SHP77 (cell line): ENCODE results near the gene LMNTD1.

Source experiments
- DNase-seq, 2 experiments: peaks; one replicate each; lab custom pipeline; 2025; lab: John Stamatoyannopoulos, UW

LMNTD1 gene

DNA sequence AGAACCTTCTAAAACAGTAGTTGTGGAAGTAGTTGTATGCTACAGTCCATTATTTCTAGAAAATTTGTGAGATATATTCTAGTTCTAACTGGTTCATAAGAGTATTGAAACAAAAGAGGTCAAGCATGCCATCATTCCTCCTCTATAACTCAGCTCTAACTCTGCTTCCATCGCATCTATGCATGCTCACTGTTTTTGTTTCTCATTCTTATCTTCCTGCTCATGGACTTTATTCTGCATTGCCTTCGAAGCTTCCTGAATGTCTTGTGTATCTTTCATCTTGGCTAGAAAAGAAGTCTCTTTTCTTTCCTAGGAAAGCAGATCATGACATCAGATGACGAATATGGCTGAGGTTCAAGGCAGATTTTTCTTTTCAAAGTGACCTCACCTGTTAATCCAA, 402 bp downstream of the LMNTD1 start:
- no peak for DNase-seq

DNA sequence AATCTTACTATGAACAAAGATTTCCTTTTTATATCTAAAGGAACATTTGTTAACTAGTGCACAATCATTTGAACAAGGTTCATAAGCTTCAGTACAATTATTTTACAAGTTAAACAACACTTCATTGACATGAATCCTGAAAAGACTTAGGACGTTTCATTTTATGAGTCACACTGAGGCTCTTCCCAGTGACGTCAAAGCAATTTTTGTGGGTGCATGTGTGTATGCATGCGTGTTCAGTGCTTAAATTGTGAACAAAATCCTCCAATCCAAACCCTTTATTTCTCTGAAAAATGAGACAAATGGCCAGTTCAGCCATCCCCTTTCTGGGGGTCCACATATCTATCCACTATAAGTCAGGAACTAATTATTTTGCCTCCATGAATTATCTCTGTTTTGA, 2.9 kb downstream of the LMNTD1 start:
- no peak for DNase-seq

DNA sequence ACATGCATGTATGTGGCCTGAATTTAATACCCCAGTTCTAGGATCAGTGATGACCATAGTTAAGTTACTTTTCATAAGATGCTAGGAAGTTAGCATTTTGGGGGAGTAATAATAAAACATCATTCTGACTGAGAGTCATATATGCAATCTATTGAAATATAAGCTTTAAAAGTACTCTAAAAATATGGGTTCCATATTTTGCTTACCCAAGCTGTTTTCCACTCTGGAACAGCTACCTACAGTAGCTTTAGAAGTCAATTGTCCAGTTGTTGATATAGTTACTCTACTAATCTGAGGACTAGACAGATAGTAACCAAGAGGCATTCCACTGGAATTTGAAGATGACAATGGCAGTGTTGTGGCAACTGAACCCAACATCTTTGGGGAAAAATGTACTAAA, 4.0 kb downstream of the LMNTD1 start:
- no peak for DNase-seq

DNA sequence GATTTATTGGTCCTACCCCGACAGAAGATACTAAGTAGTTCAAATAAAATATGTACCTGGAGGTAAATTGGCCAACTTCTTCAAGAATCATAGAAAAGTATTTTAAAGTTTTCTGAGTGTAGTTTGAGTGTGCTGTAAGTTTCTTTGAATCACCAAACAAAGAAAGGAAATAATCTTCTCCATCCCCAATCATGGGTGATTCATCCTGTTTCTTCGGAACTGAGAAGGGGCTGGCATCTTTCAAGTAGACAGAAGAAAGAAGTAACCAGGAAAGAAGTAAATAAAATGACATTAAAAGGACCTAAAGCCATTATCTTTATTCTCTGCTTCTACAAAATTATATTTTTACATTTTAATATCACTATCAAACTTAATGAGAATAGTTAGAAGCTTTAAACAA, 6.8 kb downstream of the LMNTD1 start:
- no peak for DNase-seq

- no peak for DNase-seq
These were observed 19.9 kb downstream of the LMNTD1 start for GRCh38 chr12:25533150-25533549.

DNA sequence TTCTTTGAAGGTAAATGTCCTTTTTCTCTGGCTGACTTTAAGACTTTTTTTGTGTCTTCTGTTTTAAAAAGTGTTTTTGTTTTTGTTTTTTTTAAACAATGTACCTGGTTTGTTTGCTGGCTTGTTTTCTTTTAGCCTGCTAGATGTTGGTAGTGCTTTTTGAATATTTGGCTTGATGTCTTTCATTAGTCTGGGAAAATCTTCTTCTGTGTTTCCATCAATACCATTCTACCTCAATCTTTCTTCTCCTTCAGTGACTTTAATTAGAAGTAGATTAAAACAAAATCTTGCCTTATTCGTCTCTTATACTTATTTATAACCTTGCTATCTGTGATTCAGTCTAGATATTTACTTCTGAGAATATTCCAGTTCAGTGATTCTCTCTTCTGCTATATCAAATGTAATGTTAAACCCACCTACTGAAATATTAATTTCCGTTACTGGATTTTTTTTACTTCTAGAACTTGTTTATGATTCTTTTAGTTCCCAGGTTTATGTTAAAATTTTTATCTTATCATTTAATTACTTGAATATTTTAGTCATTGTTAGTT, 21.5 kb downstream of the LMNTD1 start:
- DNase-seq = no peak

GRCh38 chr12:25529738-25530137, 23.3 kb downstream of the LMNTD1 start:
- no peak for DNase-seq

DNA sequence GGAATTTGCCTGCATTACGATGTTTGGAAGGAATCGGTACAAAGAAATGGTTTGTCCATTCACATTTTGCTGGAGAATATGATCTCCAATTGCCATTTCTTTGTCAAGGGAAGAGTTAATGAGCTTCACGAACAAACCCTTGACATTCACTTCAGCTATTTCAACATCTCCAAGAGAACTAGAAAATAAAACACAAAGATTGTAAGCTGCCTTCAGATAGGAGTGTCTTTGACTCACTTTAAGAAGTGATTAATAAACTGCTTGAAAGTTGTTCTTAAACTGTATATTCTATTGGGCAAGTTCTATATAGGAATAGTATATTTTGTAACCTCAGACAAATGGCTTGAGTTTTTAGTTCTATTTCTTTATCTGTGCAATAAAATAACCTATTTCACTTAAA, 26.3 kb downstream of the LMNTD1 start:
- no peak for DNase-seq

DNA sequence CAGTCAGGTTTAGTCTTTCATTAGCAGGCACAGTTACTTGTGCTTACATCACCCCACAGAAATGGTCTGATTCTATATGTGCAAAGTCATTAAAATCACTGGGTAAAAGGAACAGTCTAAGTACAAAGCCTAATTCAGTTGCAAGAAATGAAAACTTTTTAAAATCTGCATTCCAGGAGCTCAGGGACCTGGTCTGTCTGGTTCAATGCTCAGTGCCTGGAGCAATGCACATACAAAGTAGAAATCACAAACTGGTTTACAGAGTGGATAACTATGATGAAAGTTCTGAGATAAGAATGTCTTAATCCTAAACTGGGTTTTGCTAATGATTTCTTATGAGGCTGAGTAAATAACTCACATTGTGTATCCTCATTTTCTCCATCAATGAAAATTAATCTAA, 28.7 kb downstream of the LMNTD1 start:
- no peak for DNase-seq

- DNase-seq = no peak
These were observed 31.3 kb downstream of the LMNTD1 start for GRCh38 chr12:25521625-25522256.

GRCh38 chr12:25518512-25518911, 34.6 kb downstream of the LMNTD1 start:
- DNase-seq = no peak

- no peak for DNase-seq
These were observed 48.3 kb downstream of the LMNTD1 start for GRCh38 chr12:25504744-25505143.

DNA sequence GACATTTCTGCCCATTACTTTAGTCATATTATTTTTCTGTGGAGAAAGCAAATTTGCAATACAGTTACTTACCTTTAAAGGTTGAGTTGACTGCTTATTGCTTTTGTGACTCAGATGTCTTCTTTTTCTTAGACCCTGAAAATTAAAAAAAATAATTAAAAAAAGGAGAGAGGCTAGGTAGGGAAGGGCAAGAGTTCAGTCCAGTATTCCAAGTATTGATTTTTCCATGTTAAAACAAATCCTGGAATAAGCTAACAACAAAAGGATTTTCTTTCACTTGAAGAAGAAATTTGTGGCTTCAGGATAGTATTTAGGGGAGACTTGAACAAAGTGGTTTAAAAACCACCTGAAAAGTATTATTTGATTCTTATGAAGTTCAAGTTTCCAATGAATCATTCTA, 49.4 kb downstream of the LMNTD1 start:
- DNase-seq = no peak

DNA sequence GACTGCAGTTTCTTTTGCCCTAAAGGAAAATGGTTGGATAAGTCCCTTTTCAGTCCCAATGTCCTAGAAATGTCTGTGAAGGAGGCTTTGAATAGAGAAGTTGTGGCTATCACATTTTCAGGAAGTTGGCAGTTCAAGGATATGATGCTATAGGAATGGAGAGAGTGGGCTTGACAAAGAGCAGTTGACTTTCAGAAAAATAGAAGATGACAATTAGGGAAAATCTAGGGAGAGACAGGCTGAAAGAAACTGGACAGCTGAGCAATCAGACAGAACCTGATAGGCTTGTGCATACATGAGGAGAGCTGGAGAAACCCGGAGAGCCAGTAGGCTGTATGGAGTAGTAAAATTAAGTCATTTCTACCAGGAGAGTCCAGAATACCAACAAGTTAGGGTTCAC, 50.5 kb downstream of the LMNTD1 start:
- DNase-seq = no peak

- no peak for DNase-seq
These were observed 51.0 kb downstream of the LMNTD1 start for GRCh38 chr12:25502118-25502517.

- DNase-seq = no peak
These were observed 51.5 kb downstream of the LMNTD1 start for GRCh38 chr12:25501549-25501948.

DNA sequence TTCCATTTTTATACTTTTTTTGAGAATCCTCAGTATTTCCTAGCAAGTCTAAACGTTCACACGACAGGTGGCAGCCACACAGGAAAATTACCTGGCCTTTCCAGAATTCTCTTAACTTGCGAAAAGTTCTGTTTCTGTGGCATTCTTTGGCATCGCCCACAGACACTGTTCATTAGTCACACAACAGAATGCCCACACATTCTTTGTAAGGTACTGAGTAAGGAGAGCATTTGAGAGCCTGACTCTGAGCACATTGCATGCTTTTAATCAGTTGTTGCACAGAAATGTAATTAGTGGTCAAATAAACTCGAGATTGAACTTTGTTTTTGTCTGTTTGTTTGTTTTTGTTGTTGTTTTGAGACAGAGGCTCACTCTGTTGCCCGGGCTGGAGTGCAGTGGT, 52.4 kb downstream of the LMNTD1 start:
- no peak for DNase-seq

DNA sequence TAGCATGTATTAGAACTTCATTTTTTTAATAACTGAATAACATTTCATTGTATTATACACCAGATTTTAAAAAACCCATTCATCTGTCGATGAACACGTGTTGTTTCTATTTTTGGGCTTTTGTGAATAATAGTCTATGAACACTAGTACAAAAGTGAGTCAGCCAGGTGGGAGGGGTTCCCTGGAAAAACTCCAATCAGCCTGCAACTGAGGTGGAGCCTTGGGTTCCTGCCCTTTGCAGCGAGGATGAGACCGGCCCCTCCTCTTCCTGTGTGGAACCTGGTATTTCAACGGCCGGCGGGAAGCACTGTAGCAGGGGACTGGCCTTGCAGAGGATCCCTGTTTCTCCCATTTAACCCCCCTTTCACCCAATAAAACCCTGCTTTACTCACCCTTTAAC, 56.1 kb downstream of the LMNTD1 start:
- DNase-seq = peak in 1 of 2 experiments; percentile 17

DNA sequence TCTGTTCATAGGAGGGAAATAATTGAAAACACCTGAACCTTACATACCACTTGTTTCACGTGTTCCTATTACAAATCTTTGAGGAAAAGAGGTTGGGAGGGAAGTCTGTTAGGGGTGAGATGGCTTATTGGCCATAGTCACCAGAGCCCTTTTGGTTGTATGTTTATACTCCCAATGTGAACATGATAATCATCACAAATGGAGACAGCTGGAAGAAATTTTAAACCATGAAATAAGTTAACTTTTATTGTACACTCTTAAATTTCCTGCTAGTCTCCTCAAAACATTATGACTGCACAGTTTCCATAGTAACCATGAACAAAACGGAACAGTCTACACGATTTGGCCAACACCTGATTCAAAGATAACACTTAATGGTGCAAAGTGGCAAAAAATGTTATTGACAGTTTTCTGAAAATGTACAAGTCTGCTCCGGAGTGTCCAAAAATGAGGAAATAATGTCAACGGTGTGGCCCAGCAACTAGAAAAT, 56.9 kb downstream of the LMNTD1 start:
- no peak for DNase-seq

- DNase-seq = no peak
These were observed 57.6 kb downstream of the LMNTD1 start for GRCh38 chr12:25495331-25496097.

GRCh38 chr12:25494926-25495325, 58.2 kb downstream of the LMNTD1 start:
- no peak for DNase-seq

DNA sequence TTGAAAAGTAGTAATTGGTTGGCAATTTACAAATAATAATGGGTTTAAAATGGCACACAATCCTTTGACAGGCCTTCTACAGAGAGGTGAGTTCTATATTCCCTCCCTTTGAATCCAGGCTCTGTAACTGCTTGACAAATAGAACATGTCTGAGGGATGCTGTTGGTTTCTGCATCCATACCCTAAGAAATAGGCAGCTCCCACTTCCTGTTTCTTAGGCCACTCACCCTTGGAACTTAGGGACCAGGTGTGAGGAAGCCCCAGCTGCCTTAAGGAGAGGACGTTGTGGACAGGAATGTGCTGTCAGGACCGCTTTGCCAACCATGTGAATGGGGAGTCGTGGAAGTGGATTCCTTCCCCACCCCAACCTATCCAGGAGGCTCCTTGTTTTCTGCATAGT, 59.4 kb downstream of the LMNTD1 start:
- no peak for DNase-seq
